HG03097 (cell line): ENCODE measurements around the gene PIKFYVE.
"Not testable (repeated sequence)": the region's sequence is repeated elsewhere in the genome, so short reads cannot be mapped to it uniquely, and the experiment has no call there.

Experiments used
- ATAC-seq: cut with Tn5 transposase; IDR thresholded peaks from one replicate; pipeline ENCODE4 v1.9.1; 2021; ENCODE audit not compliant: unreplicated experiment, low FRiP score

Gene PIKFYVE

DNA sequence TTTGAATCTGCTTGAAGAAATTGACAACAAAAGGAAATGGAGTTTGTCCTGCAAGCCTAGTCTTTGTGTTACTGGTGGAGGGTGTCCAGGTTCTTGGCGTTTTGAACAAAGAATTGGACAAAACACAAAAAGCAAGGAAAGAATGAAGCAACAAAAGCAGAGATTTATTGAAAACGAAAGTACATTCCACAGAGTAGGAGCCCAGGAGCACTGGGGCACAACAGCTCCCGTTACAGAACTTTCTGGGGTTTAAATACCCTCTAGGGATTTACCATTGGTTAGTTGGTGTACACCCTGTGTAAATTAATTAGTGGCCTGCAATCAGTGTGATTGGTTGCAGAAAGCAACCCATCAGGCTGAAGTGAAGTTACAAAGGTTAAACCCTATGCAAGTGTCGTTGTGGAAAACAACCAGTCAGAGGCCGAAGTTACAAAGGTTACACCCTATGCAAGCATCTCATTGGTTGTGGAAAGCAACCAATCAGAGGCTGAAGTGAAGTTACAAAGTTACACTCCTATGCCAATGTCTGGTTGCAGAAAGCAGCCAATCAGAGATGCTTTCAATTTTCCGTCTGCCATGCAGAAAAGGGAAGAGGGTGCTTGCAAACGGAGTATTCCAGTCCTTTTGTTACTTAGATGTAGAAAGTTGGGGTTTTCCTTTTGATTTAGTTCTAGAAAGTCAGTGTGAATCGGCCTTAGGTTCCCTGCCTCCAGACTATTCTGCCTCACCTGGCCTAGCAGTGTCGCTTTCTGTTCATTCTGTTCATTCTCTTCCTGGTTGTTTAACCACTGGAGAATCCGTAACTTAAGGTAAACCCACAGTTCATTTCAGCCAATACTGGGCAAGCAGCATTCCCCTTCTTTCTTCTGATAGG lies 92.9 kb downstream of the PIKFYVE start:
- ATAC-seq: no peak

DNA sequence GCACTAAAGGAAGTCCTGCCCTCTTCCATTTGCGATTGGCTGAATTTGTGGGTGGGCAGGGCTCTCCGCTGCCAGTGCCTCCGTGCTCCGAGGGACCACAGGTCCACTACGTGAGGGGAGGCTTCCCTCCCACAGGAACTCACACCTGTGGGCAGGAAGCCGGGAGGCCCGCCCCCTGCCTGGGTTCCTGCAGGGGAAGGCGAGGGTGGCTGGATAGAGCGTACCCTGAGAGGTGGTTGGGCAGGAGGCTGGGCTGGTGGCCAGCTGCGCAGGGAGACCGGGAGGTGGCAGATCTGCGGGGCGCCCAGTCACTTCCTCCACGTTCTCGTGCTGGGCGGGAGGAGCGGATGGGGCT lies 93.6 kb downstream of the PIKFYVE start:
- no peak for ATAC-seq

DNA sequence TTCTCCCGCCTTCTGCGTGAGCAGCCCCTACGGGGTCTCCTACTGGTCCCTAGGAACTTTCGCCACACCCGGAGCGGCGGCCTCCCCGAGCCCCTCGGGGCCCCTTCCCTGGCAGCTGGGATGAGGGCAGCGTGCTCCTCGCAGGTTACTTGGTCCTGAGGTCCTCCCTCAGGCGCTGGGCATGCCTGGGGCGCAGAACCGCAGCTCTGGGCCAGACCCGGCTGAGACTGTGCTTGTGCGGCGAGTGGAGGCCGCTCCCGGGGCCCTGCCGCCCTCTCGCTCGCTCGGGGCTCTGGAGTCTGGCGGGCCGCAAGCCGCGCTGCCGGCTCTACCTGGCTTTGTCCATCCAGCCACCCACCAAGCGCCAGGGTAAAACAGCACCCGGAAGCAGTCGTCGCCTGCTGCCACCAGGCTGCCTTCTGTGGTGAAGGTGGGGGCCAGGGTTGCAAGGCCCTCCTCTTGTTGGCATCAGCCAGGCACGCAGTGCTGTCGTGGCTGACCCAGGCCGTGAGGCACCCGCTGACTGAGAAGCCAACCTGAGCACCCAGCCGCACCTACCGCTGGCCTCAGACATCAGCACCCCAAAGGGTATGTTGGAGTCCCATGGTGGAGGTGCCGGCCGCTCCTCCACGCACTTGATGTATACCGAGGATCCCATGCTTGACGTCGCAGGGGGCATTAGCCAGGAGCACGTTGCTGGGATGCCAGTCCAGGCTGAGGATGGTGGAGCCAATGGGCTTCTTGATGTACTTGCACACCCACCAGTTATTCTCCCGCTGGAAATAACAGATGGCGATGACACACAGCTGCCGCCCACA lies 94.4 kb downstream of the PIKFYVE start:
- no peak for ATAC-seq

DNA sequence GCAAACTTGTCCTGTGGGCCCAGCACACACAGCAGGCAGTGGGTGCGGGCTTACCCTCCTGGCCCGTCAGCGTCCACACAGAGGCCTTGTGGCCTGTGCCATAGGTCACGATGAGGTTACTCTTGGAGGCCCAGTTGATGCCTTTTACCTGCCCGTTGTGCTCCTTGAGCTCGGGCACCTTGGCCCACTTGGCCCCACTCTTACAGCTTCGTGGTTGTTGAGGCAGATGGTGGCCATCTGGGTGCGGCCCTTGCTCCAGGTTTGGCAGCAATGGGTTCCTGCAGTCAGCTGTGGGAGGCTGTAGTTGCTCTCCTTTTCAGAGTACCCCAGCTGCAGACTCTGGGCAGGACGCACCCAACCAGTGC lies 95.0 kb downstream of the PIKFYVE start:
- ATAC-seq: no peak

DNA sequence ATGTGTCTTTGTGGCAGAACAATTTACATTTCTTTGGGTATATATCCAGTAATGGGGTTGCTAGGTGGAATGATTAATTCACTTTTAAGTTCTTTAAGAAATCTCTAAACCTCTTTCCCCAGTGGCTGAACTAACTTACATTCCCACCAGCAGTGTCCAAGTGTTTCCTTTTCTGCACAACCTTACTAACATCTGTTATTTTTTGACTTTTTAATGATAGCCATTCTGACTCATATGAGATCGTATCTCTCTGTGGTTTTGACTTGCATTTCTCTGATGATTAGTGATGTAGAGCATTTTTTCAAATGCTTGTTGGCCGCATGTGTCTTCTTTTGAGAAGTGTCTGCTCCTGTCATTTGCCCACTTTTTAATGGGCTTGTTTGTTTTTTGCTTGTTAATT lies 97.4 kb downstream of the PIKFYVE start:
- ATAC-seq: peak; percentile 82

DNA sequence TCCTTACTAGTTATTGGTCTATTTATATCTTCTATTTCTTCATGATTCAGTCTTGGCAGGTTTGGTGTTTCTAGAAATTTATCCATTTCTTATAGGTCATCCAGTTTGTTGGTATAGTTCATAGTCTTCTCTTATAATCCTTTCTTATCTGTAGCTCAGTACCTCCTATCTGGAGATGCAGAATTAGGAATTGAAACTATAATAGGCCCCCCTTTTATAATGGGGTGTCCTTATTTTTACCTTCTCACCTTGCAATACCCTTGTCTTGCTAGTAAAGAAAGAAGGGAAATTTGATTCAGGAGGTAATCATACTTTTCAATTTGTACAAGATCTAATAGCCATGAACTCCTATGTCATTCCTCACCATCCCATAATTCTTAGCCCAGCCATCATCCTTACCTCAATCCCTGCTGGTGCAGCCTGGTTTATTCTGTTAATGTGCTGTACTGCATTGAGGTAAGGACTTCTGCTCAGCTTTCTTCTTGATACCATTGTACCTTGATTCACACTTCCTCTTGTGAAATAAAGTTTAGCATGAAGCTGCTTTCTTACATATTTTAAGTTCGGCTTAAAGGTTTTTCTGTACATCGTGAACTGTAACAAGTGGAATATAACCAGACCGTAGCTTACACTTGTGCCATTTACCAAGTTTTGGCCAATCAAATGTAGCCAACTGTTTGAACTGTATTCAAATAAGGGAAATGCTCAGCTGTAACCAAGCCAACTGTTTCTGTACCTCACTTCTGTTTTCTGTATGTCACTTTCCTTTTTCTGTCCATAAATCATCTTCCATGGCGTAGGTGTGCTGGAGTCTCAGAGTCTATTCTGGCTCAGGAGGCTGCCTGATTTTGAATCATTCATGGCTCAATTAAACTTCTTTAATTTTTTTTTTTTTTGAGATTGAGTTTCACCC lies 100.4 kb downstream of the PIKFYVE start:
- no peak for ATAC-seq

DNA sequence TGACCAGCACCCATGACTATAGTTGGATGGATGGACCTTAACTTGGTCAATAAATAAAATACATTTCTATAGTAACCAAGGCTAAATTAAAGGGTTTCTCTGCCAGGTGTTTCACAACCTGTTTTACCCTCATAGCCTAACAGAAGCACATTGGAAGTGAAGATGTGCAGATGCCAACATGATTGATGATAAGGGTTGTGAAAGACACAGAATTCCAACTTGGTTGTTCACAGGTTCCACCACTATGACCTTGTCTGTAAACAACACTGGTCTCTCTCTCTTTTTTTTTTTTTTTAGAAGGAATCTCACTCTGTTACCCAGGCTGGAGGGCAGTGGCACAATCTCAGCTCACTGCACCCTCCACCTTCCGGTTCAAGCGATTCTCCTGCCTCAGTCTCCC lies 103.0 kb downstream of the PIKFYVE start:
- no peak for ATAC-seq

DNA sequence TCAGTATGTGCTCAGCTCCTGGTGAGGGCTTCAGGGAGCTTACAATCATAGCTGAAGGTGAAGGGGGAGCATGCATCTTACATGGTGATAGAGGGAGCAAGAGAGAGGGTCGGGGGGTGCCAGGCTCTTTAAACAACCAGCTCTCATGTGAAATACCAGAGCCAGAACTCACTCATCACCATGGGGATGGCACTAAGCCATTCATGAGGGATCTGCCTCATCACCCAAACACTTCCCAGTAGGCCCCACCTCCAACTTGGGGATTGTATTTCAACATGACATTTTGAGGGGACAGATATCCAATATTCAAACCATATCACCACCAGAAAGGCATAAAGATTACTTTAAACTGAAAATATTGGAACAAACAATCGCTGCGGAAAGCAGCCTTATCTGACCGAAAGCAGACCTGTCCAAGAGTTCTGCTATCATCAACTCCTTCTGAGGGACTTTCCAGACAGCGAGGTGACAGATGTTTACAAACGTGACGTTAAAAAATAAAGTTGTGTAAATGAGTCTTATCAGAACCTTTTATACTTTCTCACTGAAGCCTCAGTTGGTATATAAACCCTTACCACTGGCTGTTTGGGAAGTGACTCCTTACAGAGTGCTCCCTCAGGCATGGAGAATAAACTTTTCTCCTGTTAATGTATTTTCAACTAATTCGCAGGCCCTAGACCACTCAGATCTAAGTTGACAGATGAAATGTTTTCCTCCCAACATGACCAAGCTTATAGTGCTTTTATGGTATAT lies 105.0 kb downstream of the PIKFYVE start:
- ATAC-seq: no peak

DNA sequence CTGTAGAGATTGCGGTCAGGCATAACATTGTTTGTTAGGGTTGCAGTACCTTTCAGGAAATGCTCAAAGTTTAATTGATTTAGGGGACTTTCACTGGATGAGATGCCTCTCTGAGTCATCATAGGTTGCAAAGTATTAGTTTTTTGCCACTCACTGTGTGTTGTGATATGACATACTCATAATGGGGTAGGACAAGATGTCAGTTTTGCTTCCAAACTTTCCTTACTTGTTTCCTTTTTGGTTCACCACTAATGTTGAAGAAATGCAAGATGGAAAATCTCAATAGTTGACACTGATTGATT lies 105.5 kb downstream of the PIKFYVE start:
- ATAC-seq: no peak

DNA sequence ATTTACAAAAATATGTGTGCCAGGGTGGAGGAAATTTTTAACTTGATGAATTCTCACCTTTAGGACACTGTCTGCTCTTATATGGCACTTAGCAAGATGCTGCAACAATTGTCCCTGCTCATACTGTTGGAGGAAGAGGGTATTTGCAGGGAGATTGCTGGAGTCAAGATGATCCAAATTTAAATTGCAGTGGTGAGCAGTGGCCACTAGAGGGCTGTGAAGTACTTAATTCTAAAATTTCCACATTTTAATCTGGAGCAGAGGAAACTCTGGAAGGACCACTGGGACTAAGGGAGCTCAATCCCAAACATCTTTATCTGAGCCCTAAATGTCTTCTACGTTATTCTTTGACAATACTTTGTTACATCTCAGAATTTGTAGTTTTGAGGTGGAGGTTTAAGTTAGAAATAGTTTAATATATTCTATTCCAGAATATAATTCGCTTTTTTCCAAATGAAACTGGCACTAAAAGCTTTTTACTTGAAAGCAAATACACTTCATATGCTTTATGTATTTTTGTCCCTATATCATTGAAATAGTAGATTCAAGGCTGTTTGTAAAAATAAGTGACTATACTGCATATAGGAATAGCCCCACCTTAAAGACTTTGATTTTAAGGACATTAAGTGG lies 107.5 kb downstream of the PIKFYVE start:
- no peak for ATAC-seq

DNA sequence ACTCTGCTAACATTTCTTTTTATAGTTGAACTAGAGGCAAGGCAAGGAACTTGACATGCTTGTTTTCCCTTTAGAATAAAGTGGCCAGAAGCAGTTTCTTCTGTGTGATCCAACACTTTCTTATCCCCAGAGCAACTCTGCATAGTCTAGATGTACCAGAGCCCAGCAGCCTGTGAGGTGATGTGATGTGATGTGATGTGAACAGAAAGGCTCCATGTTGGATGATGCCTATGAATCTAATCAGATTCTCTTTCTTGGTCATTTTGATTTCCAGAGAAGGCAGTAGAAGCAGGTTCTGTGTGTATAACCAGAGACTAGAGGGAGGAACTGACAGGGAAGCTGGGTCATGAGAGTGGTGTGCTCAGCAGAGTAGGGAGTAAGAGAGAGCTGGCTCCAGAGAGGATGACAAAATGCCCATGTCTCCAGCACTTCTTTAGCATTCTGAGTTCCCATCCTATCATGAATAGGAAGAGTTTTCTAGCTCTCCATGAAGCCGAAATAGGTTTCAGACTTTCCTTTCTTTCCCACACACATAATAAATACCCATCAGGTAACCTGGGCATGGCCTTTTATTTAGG lies 109.5 kb downstream of the PIKFYVE start:
- ATAC-seq: no peak

DNA sequence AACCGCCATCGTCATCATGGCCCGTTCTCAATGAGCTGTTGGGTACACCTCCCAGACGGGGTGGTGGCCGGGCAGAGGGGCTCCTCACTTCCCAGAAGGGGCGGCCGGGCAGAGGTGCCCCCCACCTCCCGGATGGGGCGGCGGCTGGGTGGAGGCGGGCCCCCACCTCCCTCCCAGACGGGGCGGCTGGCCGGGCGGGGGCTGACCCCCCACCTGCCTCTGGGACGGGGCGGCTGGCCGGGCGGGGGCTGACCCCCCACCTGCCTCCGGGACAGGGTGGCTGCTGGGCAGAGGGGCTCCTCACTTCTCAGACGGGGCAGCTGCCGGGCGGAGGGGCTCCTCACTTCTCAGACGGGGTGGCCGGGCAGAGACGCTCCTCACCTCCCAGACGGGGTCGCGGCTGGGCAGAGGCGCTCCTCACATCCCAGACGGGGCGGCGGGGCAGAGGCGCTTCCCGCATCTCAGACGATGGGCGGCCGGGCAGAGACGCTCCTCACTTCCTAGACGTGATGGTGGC lies 111.3 kb downstream of the PIKFYVE start:
- ATAC-seq: not testable (repeated sequence)

DNA sequence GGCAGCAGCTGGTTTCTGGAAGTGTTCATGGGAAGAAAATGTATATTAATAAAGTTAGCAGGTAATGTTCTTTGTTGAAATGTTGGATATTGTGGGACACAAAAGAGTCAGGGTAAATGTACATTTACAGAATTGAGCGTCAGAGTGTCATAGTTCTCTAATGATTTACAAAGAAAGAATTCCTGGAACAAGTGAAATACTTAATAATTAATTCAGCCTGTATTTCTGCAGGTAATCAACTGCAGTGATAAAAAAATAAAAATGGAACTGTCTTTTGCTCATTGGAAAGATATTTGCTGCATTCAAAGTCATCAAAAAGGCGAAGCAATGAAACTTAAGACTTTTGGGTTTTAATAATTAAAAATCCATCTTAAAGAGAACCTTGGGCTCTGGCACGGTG lies 113.1 kb downstream of the PIKFYVE start:
- no peak for ATAC-seq

DNA sequence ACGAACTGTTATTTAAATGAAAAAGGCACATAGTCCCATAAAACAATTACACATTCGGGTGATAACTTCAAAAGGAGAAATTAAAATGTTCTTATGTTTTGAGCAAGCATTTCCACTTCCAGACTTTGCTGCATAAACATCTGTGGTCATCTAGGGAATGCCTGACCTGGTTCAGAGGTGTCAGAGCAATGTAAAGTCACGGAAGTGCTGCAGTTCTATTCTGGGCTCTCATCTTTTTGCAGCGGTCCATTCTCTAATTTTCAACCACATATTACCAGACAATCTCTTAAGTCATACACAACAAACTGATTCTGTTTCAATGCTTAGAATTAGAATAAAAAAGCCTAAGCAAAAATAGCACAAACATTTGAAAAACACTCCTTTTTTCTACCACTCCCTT lies 118.6 kb downstream of the PIKFYVE start:
- ATAC-seq: no peak

DNA sequence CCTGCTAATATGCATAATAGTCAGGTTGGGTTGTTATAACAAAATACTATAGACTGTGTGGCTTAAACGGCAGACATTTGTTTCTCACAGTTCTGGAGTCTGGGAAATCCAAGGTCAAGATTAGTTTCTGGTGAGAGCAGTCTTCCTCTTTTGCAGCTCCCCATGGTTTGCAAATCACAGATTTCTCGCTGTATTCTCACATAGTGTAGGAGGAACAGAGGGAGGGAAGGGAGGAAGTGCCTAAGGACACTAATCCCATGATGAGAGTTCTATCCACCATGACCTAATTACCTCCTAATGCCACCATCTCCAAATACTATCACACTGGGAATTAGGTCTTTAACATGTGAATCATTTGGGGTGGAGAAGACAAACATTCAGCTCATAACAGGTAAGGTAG lies 120.5 kb downstream of the PIKFYVE start:
- no peak for ATAC-seq

DNA sequence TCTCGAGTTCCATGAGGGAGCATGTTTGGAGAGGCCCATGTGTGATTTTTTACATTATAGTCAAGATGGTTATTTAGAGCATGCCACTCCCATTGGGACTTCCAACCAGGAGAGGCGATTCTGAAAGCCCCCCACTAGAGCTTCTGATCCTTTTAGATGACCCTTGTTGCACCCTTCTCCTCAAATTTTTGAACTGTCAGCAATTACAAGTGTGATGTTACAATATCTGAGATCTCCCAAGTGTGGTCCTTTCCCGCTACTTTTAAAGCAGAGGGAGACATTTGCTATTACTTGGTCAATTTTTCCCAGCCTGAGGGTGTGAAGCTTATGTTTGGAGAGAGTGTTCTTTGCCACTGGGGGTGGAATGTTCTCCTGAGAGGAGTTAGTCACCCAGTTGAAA lies 123.9 kb downstream of the PIKFYVE start:
- no peak for ATAC-seq

DNA sequence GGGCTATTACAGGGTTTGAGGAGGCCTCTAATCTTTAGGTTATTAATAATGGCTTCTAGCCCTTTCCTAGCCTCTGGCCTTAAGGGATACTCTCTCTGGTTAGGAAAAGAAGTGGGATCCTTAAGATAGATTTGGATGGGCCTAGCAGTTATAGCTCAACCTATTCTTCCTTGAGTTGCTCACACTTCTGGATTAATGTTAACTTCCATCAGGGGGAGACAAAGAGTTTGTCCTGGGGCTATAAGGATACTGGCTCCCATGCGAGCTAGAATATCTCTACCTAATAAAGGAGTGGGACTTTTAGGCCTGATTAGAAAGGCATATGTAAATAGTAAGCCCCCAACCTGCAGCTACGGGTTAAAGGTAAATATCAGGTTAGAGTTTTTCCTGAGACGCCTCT lies 126.2 kb downstream of the PIKFYVE start:
- no peak for ATAC-seq

DNA sequence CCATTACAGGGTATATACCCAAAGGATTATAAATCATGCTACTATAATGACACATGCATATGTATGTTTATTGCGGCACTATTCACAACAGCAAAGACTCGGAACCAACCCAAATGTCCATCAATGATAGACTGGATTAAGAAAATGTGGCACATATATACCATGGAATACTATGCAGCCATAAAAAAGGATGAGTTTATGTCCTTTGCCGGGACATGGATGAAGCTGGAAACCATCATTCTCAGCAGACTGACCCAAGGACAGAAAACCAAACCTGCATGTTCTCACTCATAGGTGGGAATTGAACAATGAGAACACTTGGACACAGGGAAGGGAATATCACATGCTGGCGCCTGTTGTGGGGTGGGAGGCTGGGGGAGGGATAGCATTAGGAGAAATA lies 130.7 kb downstream of the PIKFYVE start:
- not testable (repeated sequence) for ATAC-seq

DNA sequence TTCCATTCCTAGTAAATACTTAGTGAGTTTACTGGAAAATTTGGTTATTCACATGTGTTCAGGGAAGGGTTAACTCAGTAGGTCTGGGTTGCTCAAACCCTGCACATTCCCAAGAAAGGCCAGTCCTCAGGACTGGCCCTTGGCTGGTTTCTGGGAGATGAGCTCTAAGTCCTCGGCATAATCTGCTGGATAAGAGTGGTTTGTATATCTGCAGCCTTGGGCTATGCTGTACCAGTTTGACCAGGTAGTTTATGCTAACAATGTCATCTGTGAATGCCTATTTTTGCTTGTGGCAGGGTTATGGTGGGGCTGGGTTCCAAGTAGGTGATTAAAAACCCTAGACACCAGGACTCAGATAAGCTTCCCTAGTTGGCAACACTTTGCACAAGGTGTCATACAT lies 133.1 kb downstream of the PIKFYVE start:
- no peak for ATAC-seq
